Measurements from ENCODE around the gene CYFIP2.

The CYFIP2 gene

DNA sequence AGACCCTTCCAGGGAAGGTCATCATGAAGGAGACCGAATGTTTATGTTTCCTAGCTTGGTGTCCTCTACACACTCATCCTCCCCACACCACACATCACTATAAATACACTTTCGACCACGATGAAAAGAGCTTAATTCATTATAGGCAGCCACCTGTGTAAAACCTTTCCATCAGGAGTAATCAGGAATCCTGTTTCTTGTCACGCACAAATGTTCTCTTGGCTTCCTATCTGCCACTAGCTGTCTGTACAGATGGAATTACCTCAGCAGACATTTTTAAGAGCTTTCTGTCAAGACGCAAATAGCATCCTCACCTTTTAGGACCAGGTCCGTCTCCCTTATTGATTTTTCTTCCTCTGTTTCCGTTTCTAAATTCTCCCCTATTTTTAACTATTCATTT lies 79.1 kb downstream of the CYFIP2 start:
- no peak overlapping the region for H3K4me3 ChIP-seq (ENCODE audit: low read length)
- H3K27ac ChIP-seq (ENCODE audit: low read depth, low read length): no peak overlapping the region
- H3K9ac ChIP-seq (ENCODE audit: low read length): no peak overlapping the region
- H3K36me3 ChIP-seq (ENCODE audit: control insufficient read depth, insufficient read depth, low read length): no peaks in the 10 kb centered on the region
- H3K4me1 ChIP-seq (ENCODE audit: control insufficient read depth, insufficient read depth, low read length): peaks cover 5% of the 10 kb centered on the region
- no peaks in the 10 kb centered on the region for H3K27me3 ChIP-seq (ENCODE audit: control insufficient read depth, insufficient read depth, low read length)

DNA sequence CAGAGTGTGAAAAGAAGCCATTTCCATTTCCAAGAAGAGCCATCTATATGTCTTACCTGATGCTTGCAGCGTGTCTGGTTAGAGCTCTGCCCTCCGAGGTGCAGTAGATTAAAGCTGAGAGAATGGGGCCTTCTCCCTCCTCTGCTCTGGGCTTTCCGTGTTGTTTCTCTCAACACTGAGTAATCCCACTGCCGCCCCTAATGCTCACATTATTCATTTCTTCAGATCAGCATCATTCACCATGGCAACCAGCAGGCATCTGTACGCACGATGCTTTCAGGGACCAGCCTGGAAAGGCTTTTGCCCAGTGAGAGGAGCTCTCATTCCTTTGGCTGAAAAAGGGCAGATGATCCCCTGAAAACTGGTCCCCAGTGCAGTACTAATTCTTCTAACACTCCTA lies 79.6 kb downstream of the CYFIP2 start:
- H3K27me3 ChIP-seq (ENCODE audit: control insufficient read depth, insufficient read depth, low read length): no peaks in the 10 kb centered on the region
- no peaks in the 10 kb centered on the region for H3K36me3 ChIP-seq (ENCODE audit: control insufficient read depth, insufficient read depth, low read length)
- no peak overlapping the region for H3K27ac ChIP-seq (ENCODE audit: low read depth, low read length)
- H3K9ac ChIP-seq (ENCODE audit: low read length): no peak overlapping the region
- H3K4me1 ChIP-seq (ENCODE audit: control insufficient read depth, insufficient read depth, low read length): peaks cover 5% of the 10 kb centered on the region
- H3K4me3 ChIP-seq (ENCODE audit: low read length): no peak overlapping the region

DNA sequence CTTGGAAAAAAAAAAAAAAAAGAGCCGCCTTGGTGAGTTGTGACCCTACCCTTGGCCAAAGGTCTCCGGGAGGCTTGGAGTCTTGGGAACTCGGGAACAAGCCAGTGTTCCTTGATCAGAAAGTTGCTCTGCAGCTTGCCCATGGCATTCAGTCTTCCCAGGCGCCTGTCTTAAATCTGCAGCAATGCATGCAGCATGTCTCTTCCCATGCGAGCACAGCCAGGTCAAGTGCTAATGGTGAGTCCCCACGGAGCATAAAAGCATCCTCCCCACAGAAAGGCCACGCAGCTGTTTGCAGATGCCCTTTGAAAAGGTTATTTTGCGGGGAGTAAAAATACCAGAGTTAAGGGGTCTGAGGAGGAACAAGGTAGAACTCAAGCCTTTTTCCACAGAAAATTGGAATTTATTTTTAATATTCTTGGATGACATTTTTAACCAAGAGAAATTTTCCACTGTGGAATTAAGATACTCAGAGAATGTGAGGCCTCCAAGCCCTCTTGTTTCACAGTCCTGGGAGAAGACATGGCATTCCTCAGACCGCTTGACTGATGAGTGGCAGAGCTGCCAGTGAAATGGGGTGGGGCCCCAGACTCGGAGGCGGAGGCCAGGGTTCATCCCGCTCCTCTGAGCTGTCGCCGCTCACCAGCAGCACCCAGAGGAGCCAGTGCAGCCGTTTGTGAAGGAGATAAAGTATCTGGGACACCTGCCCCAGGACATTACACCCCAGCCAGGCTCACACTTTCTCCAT lies 81.6 kb downstream of the CYFIP2 start:
- Histone ChIP-seq H3K9ac (ENCODE audit: low read length) (no peak overlapping the region), H3K36me3 (ENCODE audit: control insufficient read depth, insufficient read depth, low read length) (no peaks in the 10 kb centered on the region), H3K27ac (ENCODE audit: low read depth, low read length) (no peak overlapping the region), H3K4me3 (ENCODE audit: low read length) (no peak overlapping the region), H3K27me3 (ENCODE audit: control insufficient read depth, insufficient read depth, low read length) (no peaks in the 10 kb centered on the region), H3K4me1 (ENCODE audit: control insufficient read depth, insufficient read depth, low read length) (peaks cover 5% of the 10 kb centered on the region)

DNA sequence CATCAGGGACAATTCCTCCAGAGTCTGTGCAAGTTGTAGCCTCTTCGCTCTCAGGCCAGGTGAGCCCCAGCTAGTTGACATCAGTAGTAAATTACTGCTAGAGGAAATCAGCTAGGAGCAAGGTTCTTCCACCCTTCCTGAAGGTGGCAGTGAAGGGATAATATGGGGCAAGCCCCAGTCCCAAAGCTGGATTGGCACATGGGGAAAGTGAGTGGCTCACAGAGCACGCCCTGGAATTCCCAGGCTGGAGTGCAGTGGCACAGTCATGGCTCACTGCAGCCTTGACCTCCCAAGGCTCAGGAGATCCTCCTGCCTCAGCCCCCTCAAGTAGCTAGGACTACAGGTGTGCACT lies 82.1 kb downstream of the CYFIP2 start:
- Histone ChIP-seq H3K27me3 (ENCODE audit: control insufficient read depth, insufficient read depth, low read length) (no peaks in the 10 kb centered on the region), H3K4me3 (ENCODE audit: low read length) (no peak overlapping the region), H3K9ac (ENCODE audit: low read length) (no peak overlapping the region), H3K27ac (ENCODE audit: low read depth, low read length) (no peak overlapping the region), H3K36me3 (ENCODE audit: control insufficient read depth, insufficient read depth, low read length) (no peaks in the 10 kb centered on the region), H3K4me1 (ENCODE audit: control insufficient read depth, insufficient read depth, low read length) (peaks cover 5% of the 10 kb centered on the region)

DNA sequence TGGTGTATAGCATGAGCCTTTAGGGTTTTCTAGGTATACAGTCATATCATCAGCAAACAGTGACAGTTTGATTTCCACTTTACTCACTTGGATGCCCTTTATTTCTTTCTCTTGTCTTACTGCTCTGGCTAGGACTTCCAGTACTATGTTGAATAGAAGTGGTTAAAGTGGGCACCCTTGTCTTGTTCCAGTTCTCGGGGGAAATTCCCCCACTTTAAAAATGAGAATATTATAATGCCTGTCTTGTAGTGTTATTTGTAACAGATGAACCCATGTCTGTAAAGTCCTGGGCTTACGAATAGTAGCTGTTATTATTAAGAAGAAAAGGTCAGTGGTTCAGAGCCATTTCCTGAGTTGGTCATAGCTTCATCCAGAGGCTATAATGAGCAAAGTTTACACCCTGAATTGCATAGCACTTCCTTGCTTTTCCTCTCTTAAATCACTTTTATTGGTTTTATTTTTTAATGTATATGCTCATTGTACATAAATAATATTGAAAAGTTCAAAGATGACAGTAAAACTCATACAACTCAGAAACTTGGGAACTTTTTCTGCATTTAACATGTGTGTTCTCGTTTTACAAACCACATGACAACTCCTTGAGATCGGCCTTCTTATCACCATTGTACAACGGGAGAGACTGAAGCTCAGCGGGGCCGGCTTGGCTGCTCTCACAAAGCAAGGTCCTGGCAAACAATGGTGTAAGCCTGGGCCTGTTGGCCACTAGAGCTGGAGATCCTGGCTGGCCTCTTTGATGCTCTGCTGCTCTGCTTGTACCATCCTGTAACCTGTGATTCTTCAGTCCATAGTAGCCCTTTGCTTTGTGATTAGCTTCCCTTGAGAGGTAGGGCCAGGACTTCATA lies 85.2 kb downstream of the CYFIP2 start:
- Histone ChIP-seq H3K36me3 (ENCODE audit: control insufficient read depth, insufficient read depth, low read length) (no peaks in the 10 kb centered on the region), H3K4me1 (ENCODE audit: control insufficient read depth, insufficient read depth, low read length) (peaks cover 5% of the 10 kb centered on the region), H3K27me3 (ENCODE audit: control insufficient read depth, insufficient read depth, low read length) (no peaks in the 10 kb centered on the region), H3K27ac (ENCODE audit: low read depth, low read length) (no peak overlapping the region), H3K4me3 (ENCODE audit: low read length) (no peak overlapping the region), H3K9ac (ENCODE audit: low read length) (no peak overlapping the region)

DNA sequence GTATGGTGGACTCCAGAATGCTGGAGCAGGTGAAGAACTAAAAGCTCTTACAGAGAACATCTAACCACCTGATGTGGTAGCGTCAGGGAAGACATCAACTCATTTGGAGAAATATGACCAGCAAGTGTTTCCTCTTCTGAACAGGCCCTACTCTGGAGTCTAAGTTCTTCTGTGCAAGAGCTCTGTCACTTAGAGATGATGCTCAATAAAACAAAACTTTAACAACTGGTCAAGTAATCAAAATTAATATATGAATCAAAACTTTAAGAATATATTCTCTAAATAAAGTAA lies 85.8 kb downstream of the CYFIP2 start:
- Histone ChIP-seq H3K9ac (ENCODE audit: low read length) (no peak overlapping the region), H3K27me3 (ENCODE audit: control insufficient read depth, insufficient read depth, low read length) (no peaks in the 10 kb centered on the region), H3K36me3 (ENCODE audit: control insufficient read depth, insufficient read depth, low read length) (no peaks in the 10 kb centered on the region), H3K27ac (ENCODE audit: low read depth, low read length) (no peak overlapping the region), H3K4me3 (ENCODE audit: low read length) (no peak overlapping the region), H3K4me1 (ENCODE audit: control insufficient read depth, insufficient read depth, low read length) (no peaks in the 10 kb centered on the region)

DNA sequence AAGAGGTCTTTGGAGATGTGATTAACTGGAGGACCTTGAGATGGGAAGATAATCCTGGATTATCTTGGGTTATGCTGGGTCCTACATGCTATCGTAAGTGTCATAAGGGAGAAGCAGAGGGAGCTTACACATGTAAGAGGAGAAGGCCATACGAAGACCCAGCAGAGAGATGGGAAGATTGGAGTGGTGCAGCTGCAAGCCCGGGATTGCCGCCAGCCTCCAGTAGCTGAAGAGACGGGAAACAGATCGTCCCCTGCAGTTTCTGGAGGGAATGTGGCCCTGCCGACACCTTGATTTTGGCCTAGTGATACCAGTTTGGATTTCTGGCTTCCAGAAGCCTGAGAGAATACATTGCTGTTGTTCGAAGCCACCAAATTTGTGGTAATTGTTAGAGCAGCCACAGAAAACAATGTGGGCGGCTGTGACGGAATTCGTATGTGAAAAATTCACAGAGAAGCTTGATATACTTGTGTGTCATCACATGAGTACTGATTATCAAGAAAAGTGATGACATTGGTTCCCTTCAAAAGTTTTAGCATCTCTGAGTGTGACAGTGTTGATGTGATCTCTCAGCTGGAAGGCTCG lies 86.9 kb downstream of the CYFIP2 start:
- Histone ChIP-seq H3K27ac (ENCODE audit: low read depth, low read length) (no peak overlapping the region), H3K36me3 (ENCODE audit: control insufficient read depth, insufficient read depth, low read length) (no peaks in the 10 kb centered on the region), H3K4me1 (ENCODE audit: control insufficient read depth, insufficient read depth, low read length) (no peaks in the 10 kb centered on the region), H3K9ac (ENCODE audit: low read length) (no peak overlapping the region), H3K27me3 (ENCODE audit: control insufficient read depth, insufficient read depth, low read length) (no peaks in the 10 kb centered on the region), H3K4me3 (ENCODE audit: low read length) (no peak overlapping the region)

DNA sequence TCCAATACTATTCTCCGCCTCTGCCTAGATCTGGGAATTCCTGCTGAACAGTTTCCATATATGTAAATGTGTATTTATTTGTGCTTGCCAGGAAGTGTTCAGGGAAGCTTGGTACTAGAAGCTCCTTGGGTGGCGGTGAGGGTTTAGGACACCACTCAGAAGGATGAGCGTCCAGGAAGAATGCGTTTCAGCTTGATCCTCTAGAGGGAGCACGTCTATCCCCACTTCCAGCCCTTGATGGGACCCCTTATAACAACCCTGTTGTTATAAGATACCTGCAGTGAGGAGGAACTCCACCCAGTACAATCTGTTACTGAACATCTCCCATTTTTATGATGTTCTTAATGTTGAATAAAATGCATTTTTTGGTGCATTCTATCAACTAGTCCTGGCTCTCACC lies 88.9 kb downstream of the CYFIP2 start:
- no peak overlapping the region for H3K4me3 ChIP-seq (ENCODE audit: low read length)
- H3K9ac ChIP-seq (ENCODE audit: low read length): no peak overlapping the region
- H3K4me1 ChIP-seq (ENCODE audit: control insufficient read depth, insufficient read depth, low read length): no peaks in the 10 kb centered on the region
- H3K27ac ChIP-seq (ENCODE audit: low read depth, low read length): no peak overlapping the region
- no peaks in the 10 kb centered on the region for H3K27me3 ChIP-seq (ENCODE audit: control insufficient read depth, insufficient read depth, low read length)
- H3K36me3 ChIP-seq (ENCODE audit: control insufficient read depth, insufficient read depth, low read length): no peaks in the 10 kb centered on the region

DNA sequence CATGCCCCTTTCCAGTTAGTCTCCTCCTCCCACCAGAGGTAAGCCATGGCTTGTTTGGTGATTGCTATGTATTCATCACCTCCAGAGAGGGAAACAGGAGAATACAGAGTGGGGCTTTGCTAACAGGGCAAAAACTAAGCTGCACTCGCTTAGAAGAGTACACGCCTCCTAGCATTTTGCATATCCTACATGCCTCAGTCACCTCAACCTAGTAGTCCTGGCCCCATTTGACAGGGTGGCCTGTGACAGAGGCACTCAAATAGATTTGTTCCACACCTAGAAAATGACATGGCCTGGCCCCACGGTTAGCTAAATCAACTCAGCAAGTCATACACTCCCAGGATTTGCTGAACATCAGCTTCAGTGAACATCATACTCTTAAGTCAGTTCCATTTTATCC lies 90.7 kb downstream of the CYFIP2 start:
- no peak overlapping the region for H3K4me3 ChIP-seq (ENCODE audit: low read length)
- H3K4me1 ChIP-seq (ENCODE audit: control insufficient read depth, insufficient read depth, low read length): no peaks in the 10 kb centered on the region
- peaks cover 4% of the 10 kb centered on the region for H3K36me3 ChIP-seq (ENCODE audit: control insufficient read depth, insufficient read depth, low read length)
- H3K27me3 ChIP-seq (ENCODE audit: control insufficient read depth, insufficient read depth, low read length): no peaks in the 10 kb centered on the region
- H3K9ac ChIP-seq (ENCODE audit: low read length): no peak overlapping the region
- H3K27ac ChIP-seq (ENCODE audit: low read depth, low read length): no peak overlapping the region

DNA sequence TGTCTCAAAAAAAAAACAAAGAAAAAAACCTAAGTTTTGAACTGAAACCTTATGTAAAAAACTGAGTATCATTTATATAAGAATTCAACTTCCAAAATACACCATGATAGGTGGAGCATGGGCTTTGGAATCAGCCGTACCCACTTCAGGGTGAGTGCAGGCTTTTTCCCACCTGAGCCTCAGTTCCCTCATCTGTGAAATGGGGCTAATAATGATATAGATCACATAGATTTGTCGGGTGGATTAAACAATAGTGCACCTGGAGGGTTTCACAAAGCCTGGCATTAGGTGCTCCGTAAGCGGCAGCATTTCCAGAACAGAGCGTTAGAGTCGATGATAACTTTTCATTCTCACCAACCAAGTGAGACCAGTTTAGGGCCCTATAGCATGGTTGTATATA lies 91.9 kb downstream of the CYFIP2 start:
- Histone ChIP-seq H3K9ac (ENCODE audit: low read length) (no peak overlapping the region), H3K27me3 (ENCODE audit: control insufficient read depth, insufficient read depth, low read length) (no peaks in the 10 kb centered on the region), H3K36me3 (ENCODE audit: control insufficient read depth, insufficient read depth, low read length) (peaks cover 8% of the 10 kb centered on the region), H3K4me3 (ENCODE audit: low read length) (no peak overlapping the region), H3K4me1 (ENCODE audit: control insufficient read depth, insufficient read depth, low read length) (no peaks in the 10 kb centered on the region), H3K27ac (ENCODE audit: low read depth, low read length) (no peak overlapping the region)

DNA sequence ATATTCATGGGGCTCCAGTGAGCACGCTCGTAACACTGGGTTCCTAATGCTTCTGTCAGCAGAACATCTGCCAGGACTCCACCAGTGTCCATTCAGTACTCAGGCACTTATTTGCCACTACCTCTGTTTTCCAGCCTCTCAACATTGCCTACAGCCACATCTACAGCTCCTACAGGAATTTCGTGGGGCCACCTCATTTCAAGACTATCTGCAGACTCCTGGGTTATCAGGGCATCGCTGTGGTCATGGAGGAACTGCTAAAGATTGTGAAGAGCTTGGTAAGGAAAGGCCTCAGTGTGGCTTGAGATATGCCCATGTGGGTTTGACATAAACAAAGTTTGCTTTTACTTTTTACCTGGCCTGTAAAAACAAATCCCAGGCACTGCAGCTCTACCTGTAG lies 92.9 kb downstream of the CYFIP2 start:
- Histone ChIP-seq H3K27me3 (ENCODE audit: control insufficient read depth, insufficient read depth, low read length) (no peaks in the 10 kb centered on the region), H3K4me1 (ENCODE audit: control insufficient read depth, insufficient read depth, low read length) (no peaks in the 10 kb centered on the region), H3K27ac (ENCODE audit: low read depth, low read length) (no peak overlapping the region), H3K36me3 (ENCODE audit: control insufficient read depth, insufficient read depth, low read length) (peaks cover 8% of the 10 kb centered on the region), H3K4me3 (ENCODE audit: low read length) (no peak overlapping the region), H3K9ac (ENCODE audit: low read length) (no peak overlapping the region)

DNA sequence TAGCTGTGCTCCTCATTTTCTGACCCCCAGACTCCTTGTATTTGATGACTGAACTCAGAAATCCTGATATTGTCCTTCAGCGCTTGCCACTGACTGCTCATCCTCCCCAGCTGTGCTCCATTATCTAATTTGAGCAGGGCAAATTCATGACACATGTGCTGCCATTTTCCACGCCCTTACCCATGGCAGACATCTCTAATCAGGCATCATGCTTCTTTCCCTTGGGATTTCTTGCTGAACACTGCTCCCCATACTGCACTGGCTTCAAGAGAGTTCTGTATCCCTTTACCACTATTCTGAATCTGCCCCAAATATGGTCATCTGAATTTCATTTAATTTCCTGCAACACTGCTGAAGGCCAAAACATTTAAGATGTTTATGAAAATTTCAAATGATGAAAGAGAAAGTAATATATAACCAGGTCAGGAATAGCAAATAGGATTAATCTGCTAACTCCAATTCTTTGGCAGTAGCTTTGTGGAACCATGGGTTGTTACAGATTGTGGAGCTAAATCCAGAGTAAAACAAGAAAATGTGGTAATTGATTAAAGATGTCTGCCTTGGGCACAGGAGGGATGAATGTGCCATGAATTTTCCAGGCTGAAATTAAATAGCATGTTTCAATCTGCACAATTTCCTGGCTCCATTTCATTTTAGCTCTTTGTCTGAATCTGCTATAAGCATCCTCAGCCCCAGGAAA lies 93.6 kb downstream of the CYFIP2 start:
- no peak overlapping the region for H3K9ac ChIP-seq (ENCODE audit: low read length)
- H3K4me1 ChIP-seq (ENCODE audit: control insufficient read depth, insufficient read depth, low read length): no peaks in the 10 kb centered on the region
- no peaks in the 10 kb centered on the region for H3K27me3 ChIP-seq (ENCODE audit: control insufficient read depth, insufficient read depth, low read length)
- no peak overlapping the region for H3K27ac ChIP-seq (ENCODE audit: low read depth, low read length)
- no peak overlapping the region for H3K4me3 ChIP-seq (ENCODE audit: low read length)
- H3K36me3 ChIP-seq (ENCODE audit: control insufficient read depth, insufficient read depth, low read length): peaks cover 10% of the 10 kb centered on the region
